GM12878 (cell line): Measurements from ENCODE around the gene GRK1. TPM values are rescaled to one million over a fixed set of nuclear protein-coding genes. Genes with fewer than 3 reads are reported as not detected.
A peak's percentile ranks its signal among the peaks of the same experiment; 100 is the strongest.

Experiments used
- ATAC-seq: fragments of 200-7000 bp; cut with Tn5 transposase; 3 replicates; pipeline ENCODE4 v1.9.1; 2020; ENCODE audit warnings: mild to moderate bottlenecking, moderate library complexity
- BruUV-seq: library from RNA; stranded (reverse); fragments of 400-500 nt; replicated peaks from 2 replicates; lab custom pipeline; 2021; lab: Mats Ljungman, UMichigan
- CTCF ChIA-PET: fragments of 300-600 bp; sonication (Branson Sonifier 250); formaldehyde crosslinking; extraction: SDS; loops from one replicate; lab custom pipeline; 2021; ENCODE audit warnings: inconsistent platforms; lab: Yijun Ruan, JAX
- POLR2A ChIA-PET: fragments of 350-600 bp; formaldehyde crosslinking; extraction: SDS; loops from one replicate; lab custom pipeline; 2021; ENCODE audit warnings: inconsistent platforms; lab: Charles Lee
- RAD21 ChIA-PET: fragments of 300-600 bp; sonication (Branson Sonifier 250); formaldehyde crosslinking; loops from one replicate; lab custom pipeline; 2023; ENCODE audit warnings: antibody characterized with exemption; ENCODE audit not compliant: unreplicated experiment; lab: Charles Lee
- SMC1A ChIA-PET: fragments of 300-600 bp; sonication (Branson Sonifier 250); formaldehyde crosslinking; loops from one replicate; lab custom pipeline; 2023; ENCODE audit not compliant: unreplicated experiment, uncharacterized antibody; lab: Charles Lee
- DNase-seq: peaks from one replicate; pipeline ENCODE4 v3.0.0-alpha.2; 2011; ENCODE audit warnings: low read depth, low spot score
- FAIRE-seq: peaks from 3 replicates; lab custom pipeline; 2011; peaks lifted over from hg19 to GRCh38; lab: Jason Lieb, UNC
- H2AFZ ChIP-seq: 2 replicates; pipeline ENCODE4 v1.6.0; 2011; ENCODE audit warnings: low read depth, low read length, control low read depth; ENCODE audit not compliant: control insufficient read depth
- H3K27ac ChIP-seq: 2 replicates; pipeline ENCODE4 v1.5.1; 2011; ENCODE audit warnings: control low read depth; ENCODE audit not compliant: control insufficient read depth, insufficient read depth
- H3K27me3 ChIP-seq, 2 experiments: replicated peaks in 1 of 2; 2 replicates each; pipeline versions ENCODE4 v1.6.0 to v1.6.1; 2011; ENCODE audit warnings: low read length in 1 of 2; ENCODE audit not compliant: control insufficient read depth in 2 of 2, insufficient read depth in 2 of 2
- H3K36me3 ChIP-seq, 2 experiments: 2 replicates each; pipeline ENCODE4 v1.5.1; 2011; ENCODE audit warnings: low read length in 1 of 2; ENCODE audit not compliant: control insufficient read depth in 2 of 2, insufficient read depth in 2 of 2
- H3K4me1 ChIP-seq: 2 replicates; pipeline ENCODE4 v1.6.1; 2011; ENCODE audit warnings: mild to moderate bottlenecking, low read length, moderate library complexity, mixed read lengths; ENCODE audit not compliant: control insufficient read depth, insufficient read depth
- H3K4me2 ChIP-seq: 2 replicates; pipeline ENCODE4 v1.6.0; 2011; ENCODE audit warnings: control low read depth; ENCODE audit not compliant: control insufficient read depth, insufficient read depth
- H3K4me3 ChIP-seq: fragments of 200-600 bp; sonication (generic); 2 replicates; pipeline ENCODE4 v1.5.1; 2016
- H3K79me2 ChIP-seq: 2 replicates; pipeline ENCODE4 v1.6.0; 2011; ENCODE audit warnings: low read length; ENCODE audit not compliant: control insufficient read depth, insufficient read depth
- H3K9ac ChIP-seq: 2 replicates; pipeline ENCODE4 v1.8.0; 2011; ENCODE audit warnings: low read length, control low read depth, mixed read lengths; ENCODE audit not compliant: control insufficient read depth, insufficient read depth
- H3K9me3 ChIP-seq: replicated peaks from 3 replicates; pipeline ENCODE4 v1.5.1; 2011; ENCODE audit warnings: mild to moderate bottlenecking, low read length; ENCODE audit not compliant: control insufficient read depth, insufficient read depth
- H4K20me1 ChIP-seq: 2 replicates; pipeline ENCODE4 v1.6.0; 2011; ENCODE audit not compliant: control insufficient read depth, insufficient read depth
- BCL3 ChIP-seq: IDR thresholded peaks from 2 replicates; pipeline ENCODE4 v1.6.1; 2011; ENCODE audit warnings: borderline replicate concordance, low read depth, mild to moderate bottlenecking, moderate library complexity, low read length; ENCODE audit not compliant: insufficient read depth, poor library complexity, severe bottlenecking
- EP300 ChIP-seq, 2 experiments: fragments of 150-350 bp in 1 of 2; IDR thresholded peaks; 2 replicates each; pipeline ENCODE4 v1.6.1; 2011 to 2012; ENCODE audit warnings: low read depth in 2 of 2, low read length in 2 of 2, borderline replicate concordance in 1 of 2, improper control_type of control experiment in 1 of 2, inconsistent platforms in 1 of 2; ENCODE audit not compliant: control insufficient read depth in 1 of 2
- ESRRA ChIP-seq: IDR thresholded peaks from 2 replicates; pipeline ENCODE4 v1.6.1; 2012; ENCODE audit warnings: mild to moderate bottlenecking, low read length, improper control_type of control experiment
- FOXK2 ChIP-seq: fragments of 450-650 bp; IDR thresholded peaks from 2 replicates; pipeline ENCODE4 v1.6.1; 2017; ENCODE audit warnings: mild to moderate bottlenecking, moderate library complexity
- GATAD2B ChIP-seq: fragments of 450-650 bp; conservative IDR thresholded peaks from 2 replicates; pipeline ENCODE4 v1.6.1; 2017; ENCODE audit warnings: low read depth, mild to moderate bottlenecking, moderate library complexity
- LARP7 ChIP-seq: fragments of 450-650 bp; IDR thresholded peaks from 2 replicates; pipeline ENCODE4 v1.6.1; 2017; ENCODE audit warnings: mild to moderate bottlenecking
- MTA3 ChIP-seq: IDR thresholded peaks from 2 replicates; pipeline ENCODE4 v1.6.1; 2012; ENCODE audit warnings: low read length, inconsistent platforms, borderline replicate concordance
- NR2C2 ChIP-seq: IDR thresholded peaks from 2 replicates; pipeline ENCODE4 v1.6.1; 2011; ENCODE audit warnings: borderline replicate concordance, low read depth; ENCODE audit not compliant: control insufficient read depth, insufficient read length
- NR2F1 ChIP-seq: fragments of 450-650 bp; conservative IDR thresholded peaks from 2 replicates; pipeline ENCODE4 v1.6.1; 2017; ENCODE audit warnings: mild to moderate bottlenecking
- NRF1 ChIP-seq: conservative IDR thresholded peaks from 2 replicates; pipeline ENCODE4 v1.6.1; 2011; ENCODE audit warnings: mild to moderate bottlenecking, low read depth, low read length, improper control_type of control experiment
- PBX3 ChIP-seq: IDR thresholded peaks from 2 replicates; pipeline ENCODE4 v1.6.1; 2011; ENCODE audit warnings: mild to moderate bottlenecking, low read depth, low read length, moderate library complexity; ENCODE audit not compliant: insufficient replicate concordance
- SRF ChIP-seq, 2 experiments: IDR thresholded peaks; 2 replicates each; pipeline ENCODE4 v1.6.1; 2011; ENCODE audit warnings: low read depth in 2 of 2, low read length in 2 of 2, mild to moderate bottlenecking in 1 of 2, moderate library complexity in 1 of 2
- TBL1XR1 ChIP-seq: IDR thresholded peaks from 2 replicates; pipeline ENCODE4 v1.6.1; 2012; ENCODE audit warnings: low read depth, low read length, improper control_type of control experiment
- TCF3 ChIP-seq: IDR thresholded peaks from 2 replicates; pipeline ENCODE4 v1.6.1; 2012; ENCODE audit warnings: low read depth, mild to moderate bottlenecking, low read length, borderline replicate concordance; ENCODE audit not compliant: insufficient read depth
- ZNF24 ChIP-seq: fragments of 450-650 bp; IDR thresholded peaks from 2 replicates; pipeline ENCODE4 v1.6.1; 2017; ENCODE audit warnings: antibody characterized with exemption, mild to moderate bottlenecking
- WGBS: methylation state at CpG from one replicate; pipeline ENCODE4 v1.1.6; 2016; ENCODE audit warnings: low lambda C conversion rate; ENCODE audit not compliant: insufficient replicate concordance, insufficient coverage; ENCODE audit errors: missing lambda C conversion rate; 5-methylcytosine and 5-hydroxymethylcytosine counted together
- in situ Hi-C: fragments of 300-500 bp; cut with MboI; formaldehyde crosslinking; loops from 9 replicates; pipeline ENCODE4 v1.14.3; 2018; ENCODE audit warnings: mixed read lengths
- intact Hi-C: fragments of 100-400 bp; cut with micrococcal nuclease; formaldehyde crosslinking; loops from one replicate; pipeline ENCODE4 v1.14.2; 2022; ENCODE audit not compliant: unreplicated experiment
- polyA plus RNA-seq, 11 experiments: library from polyadenylated mRNA; depleted of rRNA in 4 of 11; unstranded in 6 of 11; stranded (reverse) in 5 of 11; fragments of >200 nt; fragmentation: Nextera tagmentation in 4 of 11; fragmentation: Illumina TruSeq in 1 of 11; extraction: Ambion mirVana in 4 of 11; extraction: Trizol in 1 of 11; gene quantifications; 1 replicate in 1 of 11; 2 replicates in 10 of 11; pipeline versions ENCODE4 v1.2.1 to v1.2.3, GENCODE V29; 2011 to 2016; ENCODE audit warnings: inconsistent platforms in 2 of 11, missing spikeins in 2 of 11, low read depth in 1 of 11
- total RNA-seq, 4 experiments: library from RNA; depleted of rRNA in 3 of 4; stranded (reverse); fragments of >200 nt in 3 of 4; fragmentation: Illumina TruSeq in 1 of 4; extraction: Trizol in 1 of 4; gene quantifications; 2 replicates each; pipeline versions ENCODE4 v1.2.1 to v1.2.3, GENCODE V29; 2013 to 2021

Gene GRK1
- total and polyA plus RNA-seq, 10 of the 15 experiments (the other 5 are each of a cell fraction or from before 2014, with no cell fraction given): under 0.01 to 0.04 TPM; not detected in 8

- TF ChIP-seq ZNF24: no peak
- TF ChIP-seq TCF3: 0 out of 2 replicates have a peak, but pooled peaks have one; percentile 45
- peak; percentile 92 for TF ChIP-seq BCL3
- TF ChIP-seq MTA3: no peak
- no peak for TF ChIP-seq FOXK2
- TF ChIP-seq NR2F1: no peak
- TF ChIP-seq NR2C2: no peak
- peak; percentile 45 for TF ChIP-seq PBX3
- TF ChIP-seq SRF (IDR thresholded peaks at IDR 0.05; ENCODE audit: low read depth in 2 of 2, low read length in 2 of 2): no peak
- no peak for TF ChIP-seq EP300 (IDR thresholded peaks at IDR 0.05; ENCODE audit: borderline replicate concordance in 1 of 2, control insufficient read depth in 1 of 2, low read depth in 2 of 2, low read length in 2 of 2)
- TF ChIP-seq NRF1: no peak
- no peak for TF ChIP-seq LARP7
- TF ChIP-seq TBL1XR1: no peak
- TF ChIP-seq GATAD2B: no peak
- no peak for TF ChIP-seq ESRRA
- 91% methylated on average over 16 of the region's 16 CpGs for WGBS
Measured at GRCh38 chr13:113634279-113635047, 32.6 kb upstream of the GRK1 start.

More at GRCh38 chr13:113634279-113635047, 32.6 kb upstream of the GRK1 start:
- intact Hi-C loops (no loop called here), in situ Hi-C loops (no loop called here)
- Histone ChIP-seq H3K27me3 (no peaks in the 10 kb centered on the region), H2AFZ (no peak overlapping the region), H3K4me2 (no peak overlapping the region), H3K4me1 (no peaks in the 10 kb centered on the region), H3K4me3 (no peak overlapping the region), H3K9ac (no peak overlapping the region), H3K27ac (no peak overlapping the region), H3K79me2 (no peaks in the 10 kb centered on the region; the same call in 1 of the 2 replicates), H3K9me3 (no peaks in the 10 kb centered on the region), H3K36me3 (peaks cover 36 to 46% of the 10 kb centered on the region in 2 experiments), H4K20me1 (no peaks in the 10 kb centered on the region)
- SMC1A ChIA-PET: no interaction called here
- no peak for FAIRE-seq
- POLR2A ChIA-PET: no interaction called here
- no peak for ATAC-seq
- no TSS peak for BruUV-seq
- RAD21 ChIA-PET: no interaction called here
- DNase-seq: no peak
- CTCF ChIA-PET: no interaction called here
